HepG2 (cell line): Measurements from ENCODE around the gene SULT4A1. TPM values are rescaled to one million over a fixed set of nuclear protein-coding genes. Genes with fewer than 3 reads are reported as not detected.

Source experiments
- ATAC-seq: fragments of 200-7000 bp; cut with Tn5 transposase; 3 replicates; pipeline ENCODE4 v1.9.1; 2020; ENCODE audit warnings: mild to moderate bottlenecking, moderate library complexity
- BruUV-seq: library from RNA; stranded (reverse); fragments of 400-500 nt; replicated peaks from 2 replicates; lab custom pipeline; 2021; lab: Mats Ljungman, UMichigan
- CTCF ChIA-PET: fragments of 300-600 bp; formaldehyde crosslinking; extraction: SDS; loops from one replicate; lab custom pipeline; 2021; ENCODE audit warnings: low total read pairs, inconsistent platforms, low intra/inter-chr PET ratio; lab: Yijun Ruan, JAX
- POLR2A ChIA-PET: fragments of 350-600 bp; sonication (Branson Sonifier 250); formaldehyde crosslinking; loops from one replicate; lab custom pipeline; 2020; ENCODE audit warnings: antibody characterized with exemption, inconsistent platforms; lab: Yijun Ruan, JAX
- DNase-seq: peaks from one replicate; pipeline ENCODE4 v3.0.0-alpha.2; 2015; ENCODE audit warnings: low spot score
- FAIRE-seq: peaks from 3 replicates; lab custom pipeline; 2011; peaks lifted over from hg19 to GRCh38; lab: Jason Lieb, UNC
- H2AFZ ChIP-seq: one replicate; pipeline ENCODE4 v1.6.1; 2011; ENCODE audit warnings: low read length, inconsistent platforms
- H3K27ac ChIP-seq: fragments of 300-600 bp; 3 replicates; pipeline ENCODE4 v1.8.0; 2011; ENCODE audit warnings: mixed run types, mild to moderate bottlenecking, mixed read lengths, low read length, inconsistent platforms; ENCODE audit not compliant: insufficient read depth; ENCODE audit errors: extremely low read length
- H3K27me3 ChIP-seq, 2 experiments: fragments of 200-600 bp in 1 of 2; 2 replicates in 1 of 2; 3 replicates in 1 of 2; pipeline versions ENCODE4 v1.6.0 to v1.8.0; 2011; ENCODE audit warnings: low read length in 2 of 2, mild to moderate bottlenecking in 2 of 2, moderate library complexity in 2 of 2, inconsistent platforms in 1 of 2; ENCODE audit not compliant: insufficient read depth in 2 of 2, control insufficient read depth in 1 of 2
- H3K36me3 ChIP-seq, 2 experiments: fragments of 200-600 bp in 1 of 2; replicated peaks in 1 of 2; 2 replicates in 1 of 2; 3 replicates in 1 of 2; pipeline versions ENCODE4 v1.5.1 to v1.8.0; 2011; ENCODE audit warnings: low read length in 2 of 2, inconsistent platforms in 1 of 2; ENCODE audit not compliant: insufficient read depth in 2 of 2, control insufficient read depth in 1 of 2
- H3K4me1 ChIP-seq: 2 replicates; pipeline ENCODE4 v1.5.1; 2012; ENCODE audit warnings: low read length, inconsistent platforms; ENCODE audit not compliant: insufficient read depth
- H3K4me2 ChIP-seq: 2 replicates; pipeline ENCODE4 v1.6.0; 2011; ENCODE audit warnings: low read depth, low read length, inconsistent platforms
- H3K4me3 ChIP-seq, 3 experiments: fragments of 200-600 bp in 1 of 3; sonication (generic), shearing (Covaris generic) in 1 of 3; replicated peaks in 1 of 3; 2 replicates each; pipeline ENCODE4 v1.5.1; 2011 to 2016; ENCODE audit warnings: low read length in 3 of 3, inconsistent platforms in 2 of 3, low read depth in 2 of 3, mild to moderate bottlenecking in 2 of 3, control low read depth in 1 of 3, mixed read lengths in 1 of 3; ENCODE audit not compliant: insufficient read depth in 1 of 3
- H3K79me2 ChIP-seq: one replicate; pipeline ENCODE4 v1.6.1; 2011; ENCODE audit warnings: low read length, inconsistent platforms; ENCODE audit not compliant: insufficient read depth
- H3K9ac ChIP-seq: 2 replicates; pipeline ENCODE4 v1.6.0; 2011; ENCODE audit warnings: mild to moderate bottlenecking, low read depth, low read length, inconsistent platforms; ENCODE audit not compliant: insufficient read depth
- H3K9me3 ChIP-seq: 2 replicates; pipeline ENCODE4 v1.5.1; 2012; ENCODE audit warnings: mild to moderate bottlenecking, low read length
- H4K20me1 ChIP-seq: 2 replicates; pipeline ENCODE4 v1.6.0; 2011; ENCODE audit warnings: inconsistent platforms, mild to moderate bottlenecking, low read length, moderate library complexity; ENCODE audit not compliant: insufficient read depth
- MAZ ChIP-seq, 2 experiments: sonication (generic) in 1 of 2; formaldehyde crosslinking in 1 of 2; IDR thresholded peaks; 2 replicates each; pipeline versions ENCODE4 v1.5.0 to v1.6.1; 2012 to 2020; ENCODE audit warnings: low read depth in 2 of 2, mild to moderate bottlenecking in 2 of 2, borderline replicate concordance in 1 of 2, improper control_type of control experiment in 1 of 2, low read length in 1 of 2, missing genetic modification reagents in 1 of 2, moderate library complexity in 1 of 2
- ZBED4 ChIP-seq: sonication (generic); formaldehyde crosslinking; IDR thresholded peaks from 2 replicates; pipeline ENCODE4 v1.4.0; 2020; ENCODE audit warnings: missing genetic modification reagents, borderline replicate concordance
- ZNF251 ChIP-seq: sonication (generic); formaldehyde crosslinking; IDR thresholded peaks from 2 replicates; pipeline ENCODE4 v1.9.0; 2021; ENCODE audit warnings: mild to moderate bottlenecking, missing genetic modification reagents
- ZNF501 ChIP-seq: sonication (generic); formaldehyde crosslinking; IDR thresholded peaks from 2 replicates; pipeline ENCODE4 v1.5.1; 2020; ENCODE audit warnings: mild to moderate bottlenecking, moderate library complexity, missing genetic modification reagents
- ZNF503 ChIP-seq: sonication (generic); formaldehyde crosslinking; IDR thresholded peaks from 2 replicates; pipeline ENCODE4 v1.4.0; 2020; ENCODE audit warnings: missing genetic modification reagents
- WGBS: methylation state at CpG from one replicate; pipeline ENCODE4 v1.1.6; 2017; ENCODE audit warnings: low lambda C conversion rate; 5-methylcytosine and 5-hydroxymethylcytosine counted together
- in situ Hi-C: cut with HindIII; loops from 2 replicates; pipeline ENCODE4 v1.10.0; 2017; ENCODE audit warnings: low pct_unique_long_range_greater_than_20kb; ENCODE audit not compliant: extremely low pct_ligation_motif_present
- intact Hi-C: fragments of 100-400 bp; cut with micrococcal nuclease; formaldehyde crosslinking; loops from one replicate; pipeline ENCODE4 v1.10.0; 2022; ENCODE audit not compliant: unreplicated experiment
- polyA plus RNA-seq, 8 experiments: library from polyadenylated mRNA; depleted of rRNA in 3 of 8; stranded (reverse) in 7 of 8; unstranded in 1 of 8; fragments of >200 nt; fragmentation: Illumina TruSeq in 4 of 8; extraction: Trizol in 4 of 8; gene quantifications; 2 replicates each; pipeline versions ENCODE4 v1.2.1 to v1.2.3, GENCODE V29; 2011 to 2016; ENCODE audit warnings: low read depth in 4 of 8, missing spikeins in 1 of 8, mixed read lengths in 1 of 8; ENCODE audit not compliant: insufficient read depth in 1 of 8
- total RNA-seq, 5 experiments: library from RNA; depleted of rRNA; stranded (reverse); fragments of >200 nt; fragmentation: Illumina TruSeq; extraction: Trizol; gene quantifications; 2 replicates each; pipeline ENCODE4 v1.2.3, GENCODE V29; 2016; ENCODE audit warnings: low read depth in 1 of 5

Gene SULT4A1
- total and polyA plus RNA-seq, 2 of the 13 experiments (the other 11 are each of a cell fraction or from before 2014, with no cell fraction given) = not detected

GRCh38 chr22:43854121-43854785 is 8.1 kb downstream of the SULT4A1 start:
- no peak for FAIRE-seq
- peaks cover 6 to 50% of the 10 kb centered on the region in 2 experiments; a peak in 3 of 5 replicates for H3K27me3 ChIP-seq
- no peaks in the 10 kb centered on the region for H3K36me3 ChIP-seq
- TF ChIP-seq ZNF501 = no peak
- TF ChIP-seq ZNF503 (CRISPR knock-in tag) = no peak
- TF ChIP-seq ZBED4 = no peak
- no peak for TF ChIP-seq MAZ (IDR thresholded peaks at IDR 0.05; ENCODE audit: borderline replicate concordance, low read depth, low read length)
- no peak for TF ChIP-seq MAZ (CRISPR knock-in tag; IDR thresholded peaks at IDR 0.05; ENCODE audit: low read depth)
- no peak for TF ChIP-seq ZNF251 (CRISPR knock-in tag)
- ChIA-PET POLR2A (no interaction called here), CTCF (no interaction called here)
- H3K4me3 ChIP-seq = no peak overlapping the region
- DNase-seq = no peak
- H3K27ac ChIP-seq = no peak overlapping the region
- WGBS = 19% methylated on average over 8 of the region's 14 CpGs
- H3K9me3 ChIP-seq = no peaks in the 10 kb centered on the region
- H4K20me1 ChIP-seq = peaks cover 4% of the 10 kb centered on the region; the same call in 1 of the 2 replicates
- ATAC-seq = no peak
- H3K79me2 ChIP-seq = no peaks in the 10 kb centered on the region
- BruUV-seq = no TSS peak
- no peak overlapping the region for H3K9ac ChIP-seq
- intact Hi-C loops = no loop called here
- no peaks in the 10 kb centered on the region for H3K4me1 ChIP-seq
- in situ Hi-C loops = no loop called here
- H3K4me2 ChIP-seq = no peak overlapping the region
- no peak overlapping the region for H2AFZ ChIP-seq
